ENCODE data around the gene KCNQ1. TPM values are rescaled to one million over a fixed set of nuclear protein-coding genes. Genes with fewer than 3 reads are reported as not detected.

The KCNQ1 gene
- total RNA-seq, 1 experiment from 2014 or later, result 0.71 TPM

DNA sequence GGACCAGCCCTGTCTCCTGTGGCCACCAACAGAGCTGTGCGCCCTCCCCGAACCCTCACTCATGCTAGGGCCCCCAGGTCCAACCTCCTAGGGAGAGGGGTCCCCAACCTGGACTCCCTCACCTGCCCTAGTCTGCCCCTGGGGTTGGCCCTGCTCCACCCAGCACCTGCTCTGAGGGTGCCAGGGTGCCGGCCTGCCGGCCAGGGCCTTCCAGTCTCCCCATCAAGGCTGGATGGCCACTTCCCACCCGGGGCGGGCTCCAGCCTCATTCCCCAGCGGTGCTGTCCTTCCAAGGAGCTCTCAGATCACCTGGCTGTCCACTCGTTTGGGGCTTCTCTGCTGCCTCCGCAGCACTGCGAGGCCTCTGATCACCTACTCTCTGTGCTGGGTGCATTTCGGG is 401.7 kb downstream of the KCNQ1 start:
- DNase-seq (ENCODE audit: low read depth, low spot score), result no peak
- in situ Hi-C loops (cut with HindIII; ENCODE audit: low pct_unique_long_range_greater_than_20kb, low sequenced_read_pairs), result no loop called here

DNA sequence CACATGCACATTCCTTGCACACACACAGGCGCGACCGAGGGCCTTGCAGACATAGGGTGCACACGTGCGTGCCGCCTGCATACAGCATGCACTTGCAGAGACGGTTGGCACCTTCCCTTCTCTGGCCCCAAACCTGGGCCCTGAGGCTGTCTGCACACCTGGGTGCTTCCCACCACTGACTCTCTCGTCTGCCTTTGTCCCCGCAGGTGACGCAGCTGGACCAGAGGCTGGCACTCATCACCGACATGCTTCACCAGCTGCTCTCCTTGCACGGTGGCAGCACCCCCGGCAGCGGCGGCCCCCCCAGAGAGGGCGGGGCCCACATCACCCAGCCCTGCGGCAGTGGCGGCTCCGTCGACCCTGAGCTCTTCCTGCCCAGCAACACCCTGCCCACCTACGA is 402.8 kb downstream of the KCNQ1 start:
- in situ Hi-C loops (cut with HindIII; ENCODE audit: low pct_unique_long_range_greater_than_20kb, low sequenced_read_pairs), result no loop called here
- no peak for DNase-seq (ENCODE audit: low read depth, low spot score)

DNA sequence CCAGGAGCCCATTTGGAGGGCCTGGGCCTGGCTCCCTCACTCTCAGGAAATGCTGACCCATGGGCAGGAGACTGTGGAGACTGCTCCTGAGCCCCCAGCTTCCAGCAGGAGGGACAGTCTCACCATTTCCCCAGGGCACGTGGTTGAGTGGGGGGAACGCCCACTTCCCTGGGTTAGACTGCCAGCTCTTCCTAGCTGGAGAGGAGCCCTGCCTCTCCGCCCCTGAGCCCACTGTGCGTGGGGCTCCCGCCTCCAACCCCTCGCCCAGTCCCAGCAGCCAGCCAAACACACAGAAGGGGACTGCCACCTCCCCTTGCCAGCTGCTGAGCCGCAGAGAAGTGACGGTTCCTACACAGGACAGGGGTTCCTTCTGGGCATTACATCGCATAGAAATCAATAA is 403.7 kb downstream of the KCNQ1 start:
- in situ Hi-C loops (cut with HindIII; ENCODE audit: low pct_unique_long_range_greater_than_20kb, low sequenced_read_pairs), result no loop called here
- no peak for DNase-seq (ENCODE audit: low read depth, low spot score)

DNA sequence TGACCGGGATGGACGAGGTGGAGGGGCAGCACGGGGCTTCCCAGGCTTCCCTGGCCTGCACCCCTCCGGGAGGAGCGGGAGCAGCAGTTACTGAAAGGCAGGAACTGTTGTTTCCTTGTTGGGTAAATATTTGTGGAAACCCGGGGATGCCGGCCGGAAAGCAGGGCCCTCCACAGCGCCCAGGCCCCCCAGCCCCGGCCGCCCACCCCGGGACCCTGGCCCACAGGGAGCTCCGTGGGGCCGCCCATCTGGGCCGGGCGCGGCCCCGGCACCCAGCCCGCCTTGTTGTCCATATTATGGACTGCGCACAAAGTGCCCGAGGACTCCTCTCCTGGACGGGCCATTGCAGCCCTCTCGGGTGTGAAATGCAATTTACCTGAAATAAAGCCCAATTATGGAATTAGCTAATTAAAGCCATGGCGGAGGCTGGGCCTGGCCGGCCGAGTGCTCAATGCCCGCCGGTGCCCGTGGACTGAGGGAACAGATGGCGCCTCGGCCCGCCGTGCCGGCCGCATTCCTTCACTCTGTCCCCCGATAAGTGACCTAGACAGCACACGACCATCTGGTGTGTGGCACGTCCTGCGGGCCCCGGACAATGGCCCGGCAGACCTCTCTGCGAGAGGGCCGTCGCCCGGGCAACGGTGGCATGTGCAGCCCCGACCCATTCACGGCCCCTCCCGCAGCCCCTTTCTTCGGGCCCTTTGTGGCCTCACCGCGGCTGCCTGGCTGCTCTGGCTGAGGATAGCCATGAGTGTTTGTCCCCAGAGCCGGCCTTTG is 405.4 kb downstream of the KCNQ1 start:
- in situ Hi-C loops (cut with HindIII; ENCODE audit: low pct_unique_long_range_greater_than_20kb, low sequenced_read_pairs), result no loop called here
- no peak for DNase-seq (ENCODE audit: low read depth, low spot score)

DNA sequence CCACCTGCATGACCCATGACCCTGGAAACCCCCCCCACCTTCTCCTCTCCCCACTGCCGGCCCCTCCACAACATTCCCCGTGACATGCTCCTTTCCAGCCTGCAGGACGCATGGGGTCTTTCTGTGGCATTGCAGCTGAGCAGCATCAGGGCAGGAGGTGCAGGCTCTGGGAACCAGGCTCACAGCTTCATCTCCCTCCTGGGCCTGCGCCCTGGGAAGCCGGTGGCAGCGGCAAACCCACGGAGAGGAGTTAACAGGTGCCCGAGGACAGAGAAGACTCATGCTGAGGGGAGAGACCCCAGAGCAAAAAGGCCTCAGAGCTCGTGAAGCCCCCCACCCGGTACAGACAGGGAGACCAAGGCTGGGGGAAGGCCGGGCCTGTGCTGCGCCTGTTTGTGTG is 408.6 kb downstream of the KCNQ1 start:
- in situ Hi-C loops (cut with HindIII; ENCODE audit: low pct_unique_long_range_greater_than_20kb, low sequenced_read_pairs), result no loop called here
- DNase-seq (ENCODE audit: low read depth, low spot score), result no peak

DNA sequence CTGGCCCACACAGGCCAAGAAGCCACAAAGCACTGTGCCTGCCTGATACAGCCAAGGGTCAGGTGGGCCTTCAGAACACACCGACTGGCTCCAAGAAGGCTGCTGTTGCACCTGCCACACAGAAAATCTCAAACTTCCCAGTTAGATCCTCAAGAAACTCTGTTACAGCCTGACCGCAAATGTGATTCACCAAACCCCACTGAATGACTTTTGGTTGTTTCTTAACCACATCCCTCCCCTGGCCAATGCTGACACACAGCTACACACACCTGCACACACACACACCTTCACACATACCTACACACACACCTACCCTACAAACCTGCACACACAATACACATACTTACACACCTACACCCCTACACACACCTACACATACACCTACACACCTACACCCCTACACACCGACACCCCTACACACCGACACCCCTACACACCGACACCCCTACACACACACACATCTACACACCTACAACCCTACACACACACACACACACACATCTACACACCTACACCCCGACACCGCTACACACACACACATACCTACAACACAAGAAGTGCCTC is 409.3 kb downstream of the KCNQ1 start:
- no peak for DNase-seq (ENCODE audit: low read depth, low spot score)
- in situ Hi-C loops (cut with HindIII; ENCODE audit: low pct_unique_long_range_greater_than_20kb, low sequenced_read_pairs), result no loop called here

DNA sequence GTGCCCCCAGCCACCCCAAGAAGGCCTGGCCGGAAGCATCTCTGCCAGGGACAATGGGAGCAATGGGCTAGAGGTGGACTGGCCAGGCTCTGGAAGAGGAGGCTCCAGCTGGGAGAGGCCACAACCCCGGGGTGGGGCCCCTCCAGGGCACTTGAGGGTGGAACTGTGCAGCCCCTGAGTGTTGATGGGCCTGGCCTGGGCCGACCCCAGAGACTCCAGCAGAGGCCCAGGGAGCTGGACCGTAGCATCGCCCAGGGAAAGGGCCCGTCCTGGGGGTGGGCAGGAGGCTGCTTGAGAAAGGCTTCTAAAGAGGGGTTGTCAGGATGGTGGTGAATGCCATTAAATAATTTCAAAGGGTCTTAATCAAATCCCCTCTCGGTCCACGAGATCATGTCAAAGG is 410.4 kb downstream of the KCNQ1 start:
- DNase-seq (ENCODE audit: low read depth, low spot score), result no peak
- in situ Hi-C loops (cut with HindIII; ENCODE audit: low pct_unique_long_range_greater_than_20kb, low sequenced_read_pairs), result no loop called here

DNA sequence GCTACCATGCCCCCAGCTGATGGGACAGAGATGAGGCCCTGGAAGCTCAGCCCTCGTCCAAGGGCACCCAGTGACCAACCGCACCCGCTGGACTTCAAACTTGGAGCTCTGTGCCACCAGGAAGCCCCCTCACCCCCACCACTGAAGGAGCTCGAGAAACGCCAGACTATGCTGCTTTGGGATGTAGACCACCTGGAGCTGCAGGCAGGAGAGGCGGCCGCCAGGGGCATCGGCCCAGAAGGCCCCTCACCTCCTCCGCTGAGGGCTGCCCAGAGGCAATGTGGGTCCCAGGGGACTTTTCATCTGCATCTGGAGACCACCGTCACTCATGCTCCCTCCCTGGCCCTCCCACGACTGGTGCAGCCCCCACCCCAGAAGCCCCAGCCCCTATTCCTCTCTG is 412.5 kb downstream of the KCNQ1 start:
- no peak for DNase-seq (ENCODE audit: low read depth, low spot score)
- in situ Hi-C loops (cut with HindIII; ENCODE audit: low pct_unique_long_range_greater_than_20kb, low sequenced_read_pairs), result no loop called here

DNA sequence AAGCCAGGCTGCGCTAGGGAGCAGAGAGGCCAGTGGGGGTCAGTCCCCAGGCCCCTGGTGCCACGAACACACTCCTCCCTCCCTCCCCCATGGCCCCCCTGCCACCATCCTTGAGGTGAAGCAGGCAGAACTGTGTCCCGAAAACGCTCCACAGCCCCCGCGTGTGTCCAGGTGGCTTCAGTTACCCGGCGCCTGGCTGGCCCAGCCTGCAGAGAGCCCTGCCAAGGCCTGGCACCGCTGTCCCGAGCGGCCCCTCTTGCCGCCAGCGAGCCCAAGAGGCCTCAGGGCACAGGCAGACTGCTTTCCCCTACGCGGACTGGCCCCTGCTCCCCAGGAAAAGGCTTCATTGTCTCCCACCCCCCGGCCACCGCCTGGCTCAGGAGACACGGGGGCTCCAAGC is 413.1 kb downstream of the KCNQ1 start:
- in situ Hi-C loops (cut with HindIII; ENCODE audit: low pct_unique_long_range_greater_than_20kb, low sequenced_read_pairs), result no loop called here
- DNase-seq (ENCODE audit: low read depth, low spot score), result no peak

DNA sequence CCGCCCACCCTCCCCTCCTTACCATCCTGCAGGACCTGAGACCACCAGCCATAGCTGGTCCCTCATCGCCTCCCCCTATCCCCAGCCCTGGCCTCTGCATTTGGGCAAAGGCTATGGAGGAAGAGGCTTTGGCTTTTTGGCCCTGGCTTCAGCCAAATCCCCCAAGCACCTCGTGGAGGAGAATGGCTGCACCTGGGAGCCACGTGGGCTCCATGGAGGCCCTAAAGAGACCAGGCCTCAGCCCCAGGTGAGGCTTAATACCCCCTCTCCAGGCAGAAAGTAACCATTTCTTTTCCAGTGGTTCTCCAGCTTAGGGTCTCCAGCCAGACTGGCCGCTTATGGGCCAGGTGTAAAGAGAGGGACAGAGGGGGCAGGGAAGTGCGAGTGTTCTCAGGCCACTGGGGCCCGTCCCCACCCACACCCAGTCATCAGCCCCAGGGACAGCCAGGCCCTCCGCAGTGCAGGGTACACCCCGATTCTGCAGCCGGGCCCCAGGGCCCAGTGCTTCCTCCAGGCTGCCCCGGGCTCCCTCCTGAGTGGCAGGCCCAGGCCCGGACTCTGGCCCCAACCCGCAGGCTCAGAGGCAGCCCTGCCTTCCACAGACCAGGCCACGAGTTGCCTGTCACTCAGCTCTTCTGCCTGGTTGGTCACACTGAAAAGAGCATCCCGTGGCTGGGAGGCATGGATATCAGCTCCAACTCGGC is 414.3 kb downstream of the KCNQ1 start:
- DNase-seq (ENCODE audit: low read depth, low spot score), result no peak
- in situ Hi-C loops (cut with HindIII; ENCODE audit: low pct_unique_long_range_greater_than_20kb, low sequenced_read_pairs), result no loop called here

DNA sequence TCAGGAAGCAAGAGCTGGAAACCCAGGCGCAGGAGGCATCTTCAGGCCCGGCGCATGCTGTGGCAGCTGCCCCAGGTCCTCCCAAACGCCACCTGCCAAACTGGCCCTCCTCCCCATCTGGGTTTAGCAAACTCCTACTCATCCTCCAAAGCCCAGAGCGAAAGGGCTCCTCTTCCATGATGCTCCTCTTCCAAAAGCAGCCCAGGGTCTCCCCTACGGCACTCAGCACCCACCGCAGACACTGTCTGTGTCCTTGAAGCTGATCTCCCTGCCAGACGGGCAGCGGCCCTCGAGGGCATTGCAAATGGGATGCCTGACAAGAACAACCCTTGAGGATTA is 414.9 kb downstream of the KCNQ1 start:
- in situ Hi-C loops (cut with HindIII; ENCODE audit: low pct_unique_long_range_greater_than_20kb, low sequenced_read_pairs), result no loop called here
- no peak for DNase-seq (ENCODE audit: low read depth, low spot score)

DNA sequence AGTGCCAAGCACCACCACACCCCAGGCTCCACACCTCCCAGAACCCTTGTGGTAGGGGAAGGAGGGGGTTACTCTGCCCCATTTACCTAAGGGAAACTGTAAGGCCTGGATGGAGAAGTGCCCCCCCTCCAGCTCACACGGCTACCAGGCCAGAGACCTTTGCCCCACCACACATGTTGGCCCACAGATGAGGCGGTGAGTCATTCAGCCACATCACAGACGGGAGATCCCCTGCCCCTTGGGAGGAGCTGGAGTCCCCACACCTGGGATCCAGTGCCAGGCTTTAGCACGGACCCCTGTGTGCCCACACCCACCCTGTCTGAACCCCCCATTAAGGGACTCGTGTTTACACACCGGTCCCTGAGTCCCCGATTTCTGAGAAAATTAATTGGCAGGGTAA is 415.8 kb downstream of the KCNQ1 start:
- in situ Hi-C loops (cut with HindIII; ENCODE audit: low pct_unique_long_range_greater_than_20kb, low sequenced_read_pairs), result no loop called here
- no peak for DNase-seq (ENCODE audit: low read depth, low spot score)

DNA sequence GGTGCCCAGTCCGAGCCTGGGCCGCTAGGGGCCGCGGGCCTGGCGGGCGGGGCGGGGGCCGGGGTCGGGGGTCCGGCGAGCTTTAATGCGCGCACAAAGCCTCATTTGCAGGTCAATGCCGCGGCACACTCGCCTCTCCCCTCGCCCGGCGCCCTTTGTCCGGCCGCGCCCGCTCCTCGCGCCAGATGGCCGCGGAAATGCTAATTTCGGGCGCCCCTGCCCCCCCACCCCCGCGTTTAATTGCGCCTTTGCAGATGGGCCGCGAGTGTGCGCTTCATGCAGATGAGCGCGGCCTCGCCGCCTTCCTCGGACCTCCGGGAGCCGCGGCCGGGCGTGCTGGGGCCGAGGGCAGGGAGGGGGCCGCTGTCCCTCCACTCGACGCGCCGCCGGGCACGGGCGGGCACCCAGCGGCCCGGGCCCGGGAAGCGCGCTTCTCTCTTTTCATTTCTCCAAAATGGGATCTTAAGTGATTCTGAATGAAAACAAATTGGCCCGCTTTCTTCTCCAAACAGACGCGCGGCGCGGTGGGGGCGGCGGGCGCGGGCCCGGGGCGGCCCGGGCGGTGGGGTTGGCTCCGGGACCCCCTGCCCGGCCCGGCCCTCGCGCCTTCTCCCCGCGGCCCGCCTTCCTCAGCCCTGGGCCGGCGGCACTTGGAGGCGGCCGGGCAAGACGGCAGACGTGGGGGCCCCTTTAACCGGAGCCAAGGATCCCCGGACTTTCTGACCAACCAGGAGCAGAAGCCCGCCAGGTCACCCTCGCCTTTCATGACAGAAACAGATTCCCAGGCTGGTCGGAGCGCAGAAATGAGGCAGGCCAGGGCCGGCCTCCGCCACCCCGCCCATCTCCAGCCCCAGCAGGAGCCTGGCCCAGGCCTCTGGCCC is 417.8 kb downstream of the KCNQ1 start:
- in situ Hi-C loops (cut with HindIII; ENCODE audit: low pct_unique_long_range_greater_than_20kb, low sequenced_read_pairs), result no loop called here
- no peak for DNase-seq (ENCODE audit: low read depth, low spot score)

DNA sequence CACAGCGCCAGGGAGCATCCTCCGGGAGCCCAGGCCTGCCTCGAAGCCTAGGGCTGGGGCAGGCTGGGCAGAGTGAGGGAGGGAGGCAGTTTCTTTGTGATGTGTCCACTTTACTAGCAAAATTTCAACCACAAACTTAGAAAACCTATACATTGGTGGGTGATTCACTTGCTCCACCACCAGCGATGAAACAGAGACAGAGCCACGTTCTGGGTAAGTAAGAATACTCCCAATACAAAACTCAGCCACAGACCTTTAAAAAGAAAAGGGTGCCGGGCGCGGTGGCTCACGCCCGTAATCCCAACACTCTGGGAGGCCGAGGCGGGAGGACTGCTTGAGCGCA is 418.4 kb downstream of the KCNQ1 start:
- in situ Hi-C loops (cut with HindIII; ENCODE audit: low pct_unique_long_range_greater_than_20kb, low sequenced_read_pairs), result no loop called here
- no peak for DNase-seq (ENCODE audit: low read depth, low spot score)

DNA sequence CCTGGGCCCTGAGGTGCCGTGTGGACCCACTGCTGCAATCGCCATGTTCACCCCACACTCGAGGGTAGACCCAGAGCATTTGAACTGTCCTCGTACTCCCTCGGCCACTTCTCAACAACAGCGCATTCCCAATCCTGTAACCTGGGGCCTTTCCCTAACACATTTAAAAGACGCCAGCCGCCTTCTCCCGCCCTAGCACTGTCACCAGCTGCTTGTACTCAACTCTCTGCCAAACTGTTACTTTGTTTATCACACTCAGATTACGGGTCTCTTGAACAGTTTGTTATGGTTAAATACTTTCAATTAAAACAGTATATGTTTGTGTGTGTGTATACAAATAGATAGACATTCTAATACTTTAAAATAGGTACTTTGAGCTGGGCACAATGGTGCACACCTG is 420.1 kb downstream of the KCNQ1 start:
- in situ Hi-C loops (cut with HindIII; ENCODE audit: low pct_unique_long_range_greater_than_20kb, low sequenced_read_pairs), result no loop called here
- DNase-seq (ENCODE audit: low read depth, low spot score), result no peak

DNA sequence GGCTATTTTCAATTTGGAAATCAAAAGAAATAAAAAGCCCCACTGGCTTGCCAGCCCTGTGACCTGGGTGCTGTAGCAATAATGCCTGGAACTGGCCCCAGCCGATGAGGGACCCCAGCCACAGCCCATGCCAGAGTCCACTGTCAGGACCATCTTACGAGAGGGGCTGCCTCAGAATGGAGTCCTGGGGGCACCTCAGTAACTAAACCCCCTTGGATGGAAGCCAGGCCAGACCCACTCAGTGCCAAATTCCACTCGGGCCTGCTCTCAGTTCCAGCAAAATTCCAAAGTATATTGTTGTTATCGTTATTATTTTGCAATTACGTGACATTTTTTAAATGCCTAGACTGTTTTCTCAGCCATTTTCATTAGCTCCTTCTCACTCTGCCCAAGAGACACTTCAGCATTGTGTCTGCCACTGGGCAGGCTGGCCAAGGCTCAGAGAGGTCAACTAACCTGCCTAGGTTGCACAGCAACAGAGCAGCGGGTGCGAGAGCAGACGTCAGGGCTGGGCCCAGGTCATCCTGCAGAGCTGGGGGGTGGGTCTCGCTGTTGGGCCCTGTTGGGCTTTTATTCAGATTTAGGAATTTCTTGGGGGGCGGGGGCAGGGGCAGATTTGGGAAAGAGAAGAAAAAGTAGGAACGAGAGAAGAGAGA is 421.2 kb downstream of the KCNQ1 start:
- no peak for DNase-seq (ENCODE audit: low read depth, low spot score)
- in situ Hi-C loops (cut with HindIII; ENCODE audit: low pct_unique_long_range_greater_than_20kb, low sequenced_read_pairs), result no loop called here

DNA sequence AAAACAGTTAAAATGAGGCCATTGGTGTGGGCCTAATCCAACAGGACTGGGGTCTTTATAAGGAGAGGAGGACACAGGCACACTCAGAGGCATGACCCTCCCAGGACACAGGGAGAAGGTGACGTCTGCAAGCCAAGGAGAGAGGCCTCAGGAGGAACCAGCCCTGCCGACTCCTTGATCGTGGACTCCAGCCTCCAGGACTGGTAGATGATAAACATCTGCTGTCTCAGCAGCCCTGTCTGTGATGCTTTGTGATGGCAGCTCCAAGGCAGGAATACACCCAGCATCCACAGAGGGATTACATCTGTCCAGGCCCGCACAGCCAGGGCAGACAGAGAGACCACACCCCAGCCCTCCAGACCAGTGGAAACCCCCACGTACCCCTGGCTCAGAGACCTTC is 422.3 kb downstream of the KCNQ1 start:
- in situ Hi-C loops (cut with HindIII; ENCODE audit: low pct_unique_long_range_greater_than_20kb, low sequenced_read_pairs), result no loop called here
- no peak for DNase-seq (ENCODE audit: low read depth, low spot score)

Measured in SK-MEL-5 (cell line).